GM12874 (cell line): ENCODE results near the gene CDC16.

Experiments
- CTCF ChIP-seq: IDR thresholded peaks from 2 replicates; pipeline ENCODE4 v1.5.1; 2011; ENCODE audit warnings: low read depth, mild to moderate bottlenecking, control low read depth, low read length, moderate library complexity; ENCODE audit not compliant: insufficient read depth

CDC16 gene

GRCh38 chr13:114202581-114202980 is 32.1 kb upstream of the CDC16 start:
- TF ChIP-seq CTCF = no peak

DNA sequence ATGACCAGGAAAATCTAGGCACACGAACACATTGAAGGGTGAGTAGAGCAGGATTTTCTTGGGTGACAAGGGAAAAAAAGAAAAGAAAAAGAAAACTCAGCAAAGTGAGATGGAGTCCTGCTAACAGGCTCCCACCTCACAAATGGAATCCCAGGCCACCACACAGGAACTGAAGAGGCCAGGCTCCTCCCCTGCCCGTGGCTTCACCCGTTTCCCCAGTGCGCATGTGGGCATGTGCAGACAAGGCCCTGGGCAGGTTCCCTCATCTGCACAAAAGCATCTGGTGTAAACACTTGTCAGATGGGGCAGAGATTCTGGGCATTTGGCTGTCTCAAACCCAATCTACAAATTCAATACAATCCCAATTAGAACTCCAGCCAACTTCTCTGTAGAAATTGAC is 31.2 kb upstream of the CDC16 start:
- TF ChIP-seq CTCF = no peak

GRCh38 chr13:114204894-114205293 is 29.8 kb upstream of the CDC16 start:
- no peak for TF ChIP-seq CTCF

- TF ChIP-seq CTCF = no peak
These were observed 26.6 kb upstream of the CDC16 start for GRCh38 chr13:114208134-114208533.

- TF ChIP-seq CTCF = no peak
These were observed 23.1 kb upstream of the CDC16 start for GRCh38 chr13:114211446-114212157.

DNA sequence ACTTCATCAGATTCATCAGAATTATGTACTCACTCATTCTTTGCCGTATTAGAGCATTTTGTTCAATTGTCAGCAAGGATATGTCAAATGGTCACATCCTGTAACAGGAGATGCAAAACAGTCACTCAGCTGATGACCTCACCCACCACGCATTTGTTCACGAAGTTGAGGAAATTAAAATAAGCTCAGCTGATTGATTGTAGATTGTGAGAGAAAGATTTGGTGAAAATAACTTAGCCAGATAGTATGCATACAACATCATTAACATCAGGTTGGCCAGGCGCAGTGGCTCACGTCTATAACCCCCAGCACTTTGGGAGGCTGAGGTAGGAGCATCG is 22.6 kb upstream of the CDC16 start:
- TF ChIP-seq CTCF = no peak

GRCh38 chr13:114213980-114214379 is 20.7 kb upstream of the CDC16 start:
- no peak for TF ChIP-seq CTCF

DNA sequence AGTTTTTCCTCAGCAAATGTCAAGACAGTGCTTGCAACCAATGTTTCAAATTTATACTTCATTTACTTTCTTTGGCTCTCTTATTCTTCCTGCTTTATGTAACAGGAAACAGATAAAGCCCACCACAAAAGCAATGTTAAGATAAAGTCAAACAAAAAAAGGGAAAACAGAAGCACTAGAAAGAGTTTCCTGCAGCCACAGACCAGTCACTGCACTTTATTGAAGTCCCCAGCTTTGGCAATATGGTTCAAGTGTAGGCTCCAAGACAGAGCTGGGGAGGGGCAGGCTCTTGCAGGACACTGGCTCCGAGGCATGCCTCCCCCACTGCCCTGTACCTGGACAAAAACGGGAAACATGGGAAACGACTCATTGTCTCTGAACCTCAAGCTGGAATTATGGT is 15.3 kb upstream of the CDC16 start:
- no peak for TF ChIP-seq CTCF
